Ammon's horn (tissue), 1 donor: ENCODE data around the gene GNAT2.
"Not testable (repeated sequence)": the region's sequence is repeated elsewhere in the genome, so short reads cannot be mapped to it uniquely, and the experiment has no call there.

Experiments
- DNase-seq: peaks from one replicate; pipeline ENCODE4 v3.0.0-alpha.2; 2016; ENCODE audit warnings: low spot score

GNAT2 gene

GRCh38 chr1:109619576-109620400 lies at the start of gene GNAT2, which contains the start of gene AMPD2:
Gene GNAT2, minus strand, starts transcription at chr1:109619616. Its CDS starts 6,746 bp downstream, at chr1:109612870.
Gene AMPD2, plus strand, starts transcription at chr1:109619837. Its CDS starts 1,339 bp downstream, at chr1:109621176.
- peak; percentile 71 for DNase-seq

- peak; percentile 3 for DNase-seq
Observed at GRCh38 chr1:109668123-109668775, 48.8 kb upstream of the GNAT2 start.

GRCh38 chr1:109667452-109668122 lies 48.2 kb upstream of the GNAT2 start, which contains the start of gene GSTM2:
Gene GSTM2, plus strand, starts transcription at chr1:109668057. Its CDS starts 59 bp downstream, at chr1:109668116.
- peak; percentile 93 for DNase-seq

GRCh38 chr1:109664671-109665070 lies 45.3 kb upstream of the GNAT2 start:
- no peak for DNase-seq

GRCh38 chr1:109661391-109661790 lies 42.0 kb upstream of the GNAT2 start:
- no peak for DNase-seq

- DNase-seq = not testable (repeated sequence)
Observed at GRCh38 chr1:109660691-109661026, 41.2 kb upstream of the GNAT2 start.

- no peak for DNase-seq
Observed at GRCh38 chr1:109659997-109660690, 40.7 kb upstream of the GNAT2 start.

- no peak for DNase-seq
Observed at GRCh38 chr1:109659145-109659544, 39.7 kb upstream of the GNAT2 start.

- no peak for DNase-seq
Observed at GRCh38 chr1:109658533-109659042, 39.2 kb upstream of the GNAT2 start.

GRCh38 chr1:109657970-109658369 lies 38.6 kb upstream of the GNAT2 start:
- DNase-seq = no peak

- DNase-seq = no peak
Observed at GRCh38 chr1:109657395-109657794, 38.0 kb upstream of the GNAT2 start.

- peak; percentile 83 for DNase-seq
Observed at GRCh38 chr1:109655615-109656519, 36.5 kb upstream of the GNAT2 start, which contains the start of gene GSTM4. Gene GSTM4, plus strand, starts transcription at chr1:109656099. Its CDS starts 291 bp downstream, at chr1:109656390.

GRCh38 chr1:109654519-109654918 lies 35.1 kb upstream of the GNAT2 start:
- DNase-seq = no peak

- no peak for DNase-seq
Observed at GRCh38 chr1:109653306-109653705, 33.9 kb upstream of the GNAT2 start.

GRCh38 chr1:109652402-109652801 lies 33.0 kb upstream of the GNAT2 start:
- no peak for DNase-seq

GRCh38 chr1:109650609-109651008 lies 31.2 kb upstream of the GNAT2 start:
- no peak for DNase-seq

- peak; percentile 65 for DNase-seq
Observed at GRCh38 chr1:109649491-109649914, 30.1 kb upstream of the GNAT2 start.

- DNase-seq = no peak
Observed at GRCh38 chr1:109644670-109645069, 25.3 kb upstream of the GNAT2 start.

- peak; percentile 63 for DNase-seq
Observed at GRCh38 chr1:109643385-109644230, 24.2 kb upstream of the GNAT2 start.

GRCh38 chr1:109642626-109643025 lies 23.2 kb upstream of the GNAT2 start:
- DNase-seq = no peak
